ENCODE results near the gene ACAD11. TPM values are rescaled to one million over a fixed set of nuclear protein-coding genes. Genes with fewer than 3 reads are reported as not detected.

ACAD11 gene
- total RNA-seq, 1 donor from 2014 or later: 19.6 TPM

Other genes starting within 250 kb of the ACAD11 start
- gene DNAJC13, start 242.3 kb downstream of the ACAD11 start, total RNA-seq: 71.6 and 98.6 TPM in 2 replicates
- 0.85 and 0.93 TPM in 2 replicates for gene ACKR4, start 62.5 kb downstream of the ACAD11 start, total RNA-seq
- gene UBA5, start 520 bp upstream of the ACAD11 start, total RNA-seq: 26.5 and 26.9 TPM in 2 replicates
- 20.7 and 28.6 TPM in 2 replicates for gene NPHP3, start 62.6 kb upstream of the ACAD11 start, total RNA-seq

Measured in dermis blood vessel endothelial cell (primary cell).